A673 (cell line): ENCODE data around the gene DIP2A. TPM values are rescaled to one million over a fixed set of nuclear protein-coding genes. Genes with fewer than 3 reads are reported as not detected.

Experiments used
- BruUV-seq: library from RNA; stranded (reverse); fragments of 400-500 nt; replicated peaks from 2 replicates; lab custom pipeline; 2021; lab: Mats Ljungman, UMichigan
- CTCF ChIA-PET: fragments of 300-600 bp; sonication (Branson Sonifier 250); formaldehyde crosslinking; loops from one replicate; lab custom pipeline; 2022; ENCODE audit warnings: antibody characterized with exemption; lab: Charles Lee
- POLR2A ChIA-PET: fragments of 300-600 bp; sonication (Branson Sonifier 250); formaldehyde crosslinking; loops from one replicate; lab custom pipeline; 2022; ENCODE audit warnings: antibody characterized with exemption; ENCODE audit not compliant: low non-redundant PET; lab: Charles Lee
- DNase-seq: peaks from one replicate; pipeline ENCODE4 v3.0.0-alpha.2; 2015; ENCODE audit warnings: low spot score
- H3K27ac ChIP-seq: fragments of 200-600 bp; sonication (generic); 2 replicates; pipeline ENCODE4 v1.5.1; 2016; ENCODE audit warnings: mixed run types, low read depth, mild to moderate bottlenecking, mixed read lengths, antibody characterized with exemption, low read length; ENCODE audit not compliant: poor library complexity, severe bottlenecking
- H3K27me3 ChIP-seq: fragments of 200-600 bp; sonication (generic); replicated peaks from 2 replicates; pipeline ENCODE4 v1.6.1; 2017; ENCODE audit warnings: mixed run types, low read depth, mild to moderate bottlenecking, mixed read lengths, antibody characterized with exemption, low read length; ENCODE audit not compliant: insufficient read depth, poor library complexity
- H3K36me3 ChIP-seq: fragments of 200-600 bp; sonication (generic); 2 replicates; pipeline ENCODE4 v1.6.1; 2016; ENCODE audit warnings: mixed run types, mild to moderate bottlenecking, mixed read lengths, antibody characterized with exemption, low read length; ENCODE audit not compliant: insufficient read depth, poor library complexity, severe bottlenecking
- H3K4me1 ChIP-seq: fragments of 200-600 bp; sonication (generic); 2 replicates; pipeline ENCODE4 v1.6.1; 2017; ENCODE audit warnings: mixed run types, mild to moderate bottlenecking, mixed read lengths, antibody characterized with exemption, low read length; ENCODE audit not compliant: insufficient read depth, poor library complexity, severe bottlenecking
- H3K4me3 ChIP-seq: fragments of 200-600 bp; sonication (generic); 2 replicates; pipeline ENCODE4 v1.5.1; 2016; ENCODE audit warnings: low read depth, mixed run types, mild to moderate bottlenecking, mixed read lengths, low read length; ENCODE audit not compliant: poor library complexity, severe bottlenecking
- H3K9me3 ChIP-seq: fragments of 200-600 bp; sonication (generic); 2 replicates; pipeline ENCODE4 v1.6.1; 2016; ENCODE audit warnings: mixed run types, low read depth, mild to moderate bottlenecking, mixed read lengths, antibody characterized with exemption, low read length; ENCODE audit not compliant: poor library complexity, severe bottlenecking
- EZH2 ChIP-seq: fragments of 200-600 bp; sonication (generic); IDR thresholded peaks from 2 replicates; pipeline ENCODE4 v1.6.1; 2017; ENCODE audit warnings: borderline replicate concordance, low read depth, mild to moderate bottlenecking, mixed read lengths, antibody characterized with exemption, low read length; ENCODE audit not compliant: poor library complexity, severe bottlenecking
- intact Hi-C: fragments of 100-400 bp; cut with micrococcal nuclease; formaldehyde crosslinking; loops from one replicate; pipeline ENCODE4 v1.10.0; 2022; ENCODE audit not compliant: unreplicated experiment
- total RNA-seq: library from RNA; stranded (reverse); gene quantifications from 2 replicates; pipeline ENCODE4 v1.2.3, GENCODE V29; 2021
- TF ChIP-seq, protein P1 (sequence below): fragments of 300-800, 200-600 bp; sonication (generic); conservative IDR thresholded peaks from 2 replicates; pipeline ENCODE4 v1.5.1; 2017; ENCODE audit warnings: low read depth, mild to moderate bottlenecking, antibody characterized with exemption, low read length, moderate library complexity, mixed read lengths

The DIP2A gene
- total RNA-seq, 1 experiment from 2014 or later, result 37.3 TPM

DNA sequence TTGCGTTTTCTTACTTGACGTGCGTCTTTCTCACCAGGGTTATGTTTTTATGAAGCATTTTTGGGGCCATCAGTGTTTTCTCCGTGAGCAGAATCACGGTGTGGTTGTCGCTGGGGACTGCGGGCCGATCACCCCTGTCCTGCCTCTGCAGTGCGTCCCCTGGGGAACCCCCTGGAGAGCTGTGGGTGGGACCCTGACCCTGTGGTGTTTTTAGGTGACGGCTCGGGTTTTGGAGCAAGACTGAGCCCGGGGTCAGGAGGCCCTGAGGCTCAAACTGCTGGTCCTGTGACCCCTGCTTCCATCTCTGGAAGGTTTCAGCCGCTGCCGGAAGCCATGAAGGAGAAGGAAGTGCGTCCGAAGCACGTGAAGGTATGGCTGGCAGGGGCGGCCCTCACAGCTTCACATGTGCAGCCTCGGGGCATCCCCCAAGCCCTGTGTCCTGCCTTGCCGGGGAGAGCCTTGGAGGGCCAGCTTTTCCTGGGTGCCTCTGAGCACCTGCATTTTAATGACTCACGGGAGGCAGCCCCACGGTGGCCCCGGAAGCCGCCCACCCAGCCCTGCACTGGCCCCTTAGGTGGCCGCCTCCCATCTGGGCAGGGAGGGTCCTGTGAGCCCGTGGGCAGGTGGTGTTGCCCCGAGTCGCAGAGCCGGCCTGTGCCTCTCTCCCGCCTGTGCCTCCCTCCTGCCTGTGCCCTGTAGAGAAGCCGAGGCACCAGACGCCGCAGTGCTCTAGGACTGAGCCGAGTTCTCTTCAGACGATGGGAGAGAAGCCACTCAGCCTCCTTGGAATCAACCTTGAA, 36.7 kb upstream of the DIP2A start:
- H3K36me3 ChIP-seq, result peaks cover 17% of the 10 kb centered on the region
- intact Hi-C loops, result no loop called here
- no peaks in the 10 kb centered on the region for H3K9me3 ChIP-seq
- TF ChIP-seq, protein P1, sequence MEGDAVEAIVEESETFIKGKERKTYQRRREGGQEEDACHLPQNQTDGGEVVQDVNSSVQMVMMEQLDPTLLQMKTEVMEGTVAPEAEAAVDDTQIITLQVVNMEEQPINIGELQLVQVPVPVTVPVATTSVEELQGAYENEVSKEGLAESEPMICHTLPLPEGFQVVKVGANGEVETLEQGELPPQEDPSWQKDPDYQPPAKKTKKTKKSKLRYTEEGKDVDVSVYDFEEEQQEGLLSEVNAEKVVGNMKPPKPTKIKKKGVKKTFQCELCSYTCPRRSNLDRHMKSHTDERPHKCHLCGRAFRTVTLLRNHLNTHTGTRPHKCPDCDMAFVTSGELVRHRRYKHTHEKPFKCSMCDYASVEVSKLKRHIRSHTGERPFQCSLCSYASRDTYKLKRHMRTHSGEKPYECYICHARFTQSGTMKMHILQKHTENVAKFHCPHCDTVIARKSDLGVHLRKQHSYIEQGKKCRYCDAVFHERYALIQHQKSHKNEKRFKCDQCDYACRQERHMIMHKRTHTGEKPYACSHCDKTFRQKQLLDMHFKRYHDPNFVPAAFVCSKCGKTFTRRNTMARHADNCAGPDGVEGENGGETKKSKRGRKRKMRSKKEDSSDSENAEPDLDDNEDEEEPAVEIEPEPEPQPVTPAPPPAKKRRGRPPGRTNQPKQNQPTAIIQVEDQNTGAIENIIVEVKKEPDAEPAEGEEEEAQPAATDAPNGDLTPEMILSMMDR, result no peak
- no peak for TF ChIP-seq EZH2
- no peaks in the 10 kb centered on the region for H3K27me3 ChIP-seq
- no peak overlapping the region for H3K4me3 ChIP-seq
- POLR2A ChIA-PET, result no interaction called here
- CTCF ChIA-PET, result no interaction called here
- no TSS peak for BruUV-seq
- no peak overlapping the region for H3K27ac ChIP-seq
- H3K4me1 ChIP-seq, result no peaks in the 10 kb centered on the region
- no peak for DNase-seq

DNA sequence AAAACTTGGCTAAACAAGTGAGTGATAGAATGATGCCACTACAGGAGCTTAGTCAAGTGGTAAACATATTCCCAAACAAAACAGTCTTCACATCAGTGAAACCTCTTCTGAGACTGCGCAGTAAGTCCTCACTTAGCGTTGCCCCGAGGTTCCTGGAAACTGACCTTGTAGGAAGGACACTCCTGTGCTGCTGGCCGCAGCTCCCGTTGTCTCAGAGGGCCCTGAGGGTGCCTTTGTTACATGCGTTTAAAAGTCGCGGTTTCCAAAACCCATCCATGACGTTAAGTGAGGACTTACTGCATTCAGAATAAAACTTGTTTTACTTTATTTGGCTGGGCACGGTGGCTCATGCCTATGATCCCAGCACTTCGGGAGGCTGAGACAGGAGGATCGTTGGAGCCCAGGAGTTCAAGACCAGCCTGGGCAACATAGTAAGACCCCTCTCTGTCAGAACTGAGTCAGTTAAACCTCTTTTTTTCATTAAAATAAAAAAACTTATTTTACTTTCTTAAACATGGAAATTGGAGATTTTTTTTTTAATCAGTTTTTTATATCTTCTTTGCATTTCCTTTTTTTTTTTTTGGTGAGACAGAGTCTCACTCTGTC, 36.0 kb upstream of the DIP2A start:
- DNase-seq, result no peak
- no peak for TF ChIP-seq EZH2
- TF ChIP-seq, protein P1, result no peak
- intact Hi-C loops, result no loop called here
- no peaks in the 10 kb centered on the region for H3K4me1 ChIP-seq
- no peaks in the 10 kb centered on the region for H3K27me3 ChIP-seq
- H3K9me3 ChIP-seq, result no peaks in the 10 kb centered on the region
- H3K27ac ChIP-seq, result no peak overlapping the region
- no TSS peak for BruUV-seq
- ChIA-PET CTCF (no interaction called here), POLR2A (no interaction called here)
- H3K36me3 ChIP-seq, result peaks cover 17% of the 10 kb centered on the region
- no peak overlapping the region for H3K4me3 ChIP-seq

DNA sequence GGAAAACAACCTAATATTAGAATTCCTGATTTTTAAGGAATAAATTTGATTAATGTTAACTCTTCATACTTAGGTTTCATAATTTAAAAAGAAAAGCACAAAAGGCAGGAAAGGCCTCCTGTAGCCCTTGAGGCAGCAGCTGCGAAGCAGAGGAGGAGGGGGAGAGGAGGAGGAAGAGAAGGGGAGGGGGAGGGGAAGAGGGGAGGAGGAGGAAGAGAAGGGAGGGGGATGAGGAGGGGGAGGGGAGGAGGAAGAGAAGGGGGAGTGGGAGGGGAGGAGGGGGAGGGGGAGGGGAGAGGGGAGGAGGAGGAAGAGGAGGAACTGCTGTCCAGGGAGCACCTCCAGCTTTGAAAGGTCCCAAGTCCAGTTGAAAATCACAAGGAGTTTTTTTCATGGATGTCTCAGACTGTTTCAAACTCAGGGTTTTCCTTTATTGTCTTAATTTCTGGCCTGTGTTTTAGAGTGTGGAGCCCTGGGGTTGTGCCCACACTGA, 35.1 kb upstream of the DIP2A start:
- ChIA-PET POLR2A (no interaction called here), CTCF (no interaction called here)
- BruUV-seq, result no TSS peak
- peaks cover 14% of the 10 kb centered on the region for H3K36me3 ChIP-seq
- no peak overlapping the region for H3K4me3 ChIP-seq
- no peak overlapping the region for H3K27ac ChIP-seq
- TF ChIP-seq, protein P1, result no peak
- TF ChIP-seq EZH2, result no peak
- H3K27me3 ChIP-seq, result no peaks in the 10 kb centered on the region
- no peaks in the 10 kb centered on the region for H3K9me3 ChIP-seq
- intact Hi-C loops, result no loop called here
- no peak for DNase-seq
- no peaks in the 10 kb centered on the region for H3K4me1 ChIP-seq
